Frontal cortex (tissue), 4 donors: ENCODE data around the gene TRMT2A. TPM values are rescaled to one million over a fixed set of nuclear protein-coding genes. Genes with fewer than 3 reads are reported as not detected.
"Not testable (repeated sequence)": the region's sequence is repeated elsewhere in the genome, so short reads cannot be mapped to it uniquely, and the experiment has no call there.

Experiments
- DNase-seq, 2 donors: peaks; one replicate each; pipeline ENCODE4 v3.0.0; 2012; ENCODE audit warnings: low spot score in 2 of 2
- FAIRE-seq: peaks from 2 replicates; lab custom pipeline; 2012; peaks lifted over from hg19 to GRCh38; lab: Jason Lieb, UNC
- small RNA-seq: library from RNA; depleted of rRNA; stranded (forward); fragments of <200 nt; gene quantifications from one replicate; pipeline ENCODE3, GENCODE V24; 2014
- total RNA-seq: library from RNA; depleted of rRNA; stranded (reverse); fragments of >200 nt; gene quantifications from one replicate; pipeline ENCODE4 v1.2.3, GENCODE V29; 2014
- donor health status: control.
- donor health status: control.
- donor health status: control.

The TRMT2A gene
- total RNA-seq, 1 donor from 2014 or later = 28.9 TPM

DNA sequence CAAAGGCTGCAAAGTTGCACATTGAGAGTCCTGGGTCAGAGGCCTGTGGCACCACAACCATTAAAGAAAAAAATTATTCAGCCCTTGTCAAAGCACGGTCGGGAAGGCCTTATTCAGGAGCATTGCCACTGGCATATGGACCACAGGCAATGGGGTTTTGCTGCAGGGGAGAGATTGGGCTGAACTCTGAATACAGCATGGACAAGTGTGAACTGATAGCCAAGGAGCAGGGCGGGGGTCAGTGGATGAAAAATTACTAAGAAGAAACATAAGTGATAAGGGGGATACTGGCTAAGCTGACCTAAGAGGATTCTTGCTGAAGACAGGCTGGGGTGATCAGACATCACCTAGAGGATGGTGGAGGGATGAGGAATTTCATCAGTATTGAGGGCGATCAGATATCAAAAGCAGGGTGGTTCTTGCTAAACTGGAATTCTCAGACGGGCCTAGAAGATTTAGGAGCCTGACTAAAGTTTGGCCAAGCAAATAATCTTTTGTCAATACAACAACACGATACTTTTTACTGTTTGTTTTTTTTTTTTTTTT lies 40.3 kb downstream of the TRMT2A start:
- no peak for FAIRE-seq
- DNase-seq = no peak

DNA sequence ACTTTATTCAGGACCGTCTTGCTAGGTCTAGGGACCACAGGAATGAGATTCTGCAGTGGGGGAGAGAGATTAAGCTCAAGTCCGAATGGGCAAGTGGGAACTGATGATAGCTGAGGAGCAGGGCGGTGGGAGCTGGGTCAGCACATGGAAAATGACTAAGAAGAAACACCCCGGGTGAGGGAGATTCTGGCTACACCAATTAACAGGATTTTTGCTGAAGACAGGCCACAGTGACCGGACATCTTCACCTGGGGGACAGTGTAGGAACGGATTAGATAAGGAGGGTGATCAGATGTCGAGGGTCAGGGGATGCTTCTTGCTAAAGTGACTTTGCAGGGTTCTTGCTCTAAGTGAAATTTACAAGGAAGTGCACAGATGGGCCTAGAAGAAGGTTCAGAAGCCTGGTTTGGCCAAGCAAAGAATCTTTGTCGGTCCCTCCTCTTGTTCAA lies 45.5 kb downstream of the TRMT2A start:
- no peak for FAIRE-seq
- no peak for DNase-seq

DNA sequence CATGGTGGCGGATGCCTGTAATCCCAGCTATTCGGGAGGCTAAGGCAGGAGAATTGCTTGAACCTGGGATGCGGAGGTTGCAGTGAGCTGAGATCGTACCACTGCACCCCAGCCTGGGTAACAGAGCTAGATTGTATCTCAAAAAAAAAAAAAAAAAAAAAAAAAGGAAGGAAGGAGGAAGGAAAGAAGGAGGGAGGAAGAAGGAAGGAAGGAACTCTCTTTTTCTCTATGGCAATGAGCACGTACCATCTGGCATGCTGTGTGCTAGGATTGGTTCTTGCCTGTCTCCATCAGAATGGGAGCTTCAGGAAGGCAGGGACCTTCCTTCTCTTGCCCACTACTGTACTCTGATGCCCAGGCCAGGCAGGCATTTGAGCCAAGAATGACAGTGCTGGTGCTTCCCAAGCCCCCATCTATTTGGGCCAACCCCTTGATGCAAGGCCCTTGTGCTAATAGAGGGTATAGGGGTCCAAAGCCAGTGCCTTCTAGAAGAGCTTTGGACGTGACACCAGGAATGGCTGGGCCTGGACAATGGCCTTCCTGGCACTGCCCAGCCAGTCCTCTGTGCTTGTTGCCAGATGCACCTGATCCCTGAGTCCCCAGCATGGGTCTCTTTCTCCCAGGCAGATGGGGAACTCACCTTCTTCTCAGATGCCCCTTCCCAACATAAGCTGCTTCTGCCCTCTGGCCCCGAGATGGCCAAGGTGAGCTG lies 47.5 kb downstream of the TRMT2A start:
- FAIRE-seq (no peak), DNase-seq (no peak)

DNA sequence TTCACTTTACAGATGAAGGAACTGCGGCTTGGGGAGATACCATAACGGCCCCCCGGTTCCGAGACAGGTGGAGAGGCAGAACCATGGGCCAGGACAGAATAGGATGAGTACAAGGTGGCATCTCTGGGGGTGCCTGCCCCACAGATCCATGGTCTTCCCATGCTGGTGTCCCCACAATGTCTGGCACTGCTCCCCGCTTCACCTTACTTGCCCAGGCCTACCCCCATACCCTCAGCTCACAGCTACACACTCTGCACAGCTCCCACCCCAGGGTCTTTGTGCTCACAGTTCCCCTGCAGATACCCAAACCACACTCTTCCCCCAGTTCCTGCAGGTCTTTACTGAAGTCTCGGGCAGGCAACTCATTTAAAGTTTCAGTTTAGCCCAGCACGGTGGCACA lies 48.4 kb downstream of the TRMT2A start:
- DNase-seq (no peak), FAIRE-seq (no peak)

DNA sequence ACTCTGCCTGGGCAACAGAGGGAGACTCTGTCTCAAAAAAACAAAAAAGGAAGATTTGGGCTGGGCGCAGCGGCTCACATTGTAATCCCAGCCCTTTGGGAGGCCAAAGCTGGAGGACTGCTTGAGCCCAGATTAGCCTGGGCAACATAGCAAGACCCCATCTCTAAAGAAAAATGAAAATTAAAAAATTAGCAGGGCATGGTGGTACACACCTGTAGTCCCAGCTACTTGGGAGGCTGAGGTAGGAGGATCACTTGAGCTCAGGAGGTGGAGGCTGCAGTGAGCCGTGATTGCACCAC lies 49.7 kb downstream of the TRMT2A start:
- not testable (repeated sequence) for FAIRE-seq, DNase-seq

DNA sequence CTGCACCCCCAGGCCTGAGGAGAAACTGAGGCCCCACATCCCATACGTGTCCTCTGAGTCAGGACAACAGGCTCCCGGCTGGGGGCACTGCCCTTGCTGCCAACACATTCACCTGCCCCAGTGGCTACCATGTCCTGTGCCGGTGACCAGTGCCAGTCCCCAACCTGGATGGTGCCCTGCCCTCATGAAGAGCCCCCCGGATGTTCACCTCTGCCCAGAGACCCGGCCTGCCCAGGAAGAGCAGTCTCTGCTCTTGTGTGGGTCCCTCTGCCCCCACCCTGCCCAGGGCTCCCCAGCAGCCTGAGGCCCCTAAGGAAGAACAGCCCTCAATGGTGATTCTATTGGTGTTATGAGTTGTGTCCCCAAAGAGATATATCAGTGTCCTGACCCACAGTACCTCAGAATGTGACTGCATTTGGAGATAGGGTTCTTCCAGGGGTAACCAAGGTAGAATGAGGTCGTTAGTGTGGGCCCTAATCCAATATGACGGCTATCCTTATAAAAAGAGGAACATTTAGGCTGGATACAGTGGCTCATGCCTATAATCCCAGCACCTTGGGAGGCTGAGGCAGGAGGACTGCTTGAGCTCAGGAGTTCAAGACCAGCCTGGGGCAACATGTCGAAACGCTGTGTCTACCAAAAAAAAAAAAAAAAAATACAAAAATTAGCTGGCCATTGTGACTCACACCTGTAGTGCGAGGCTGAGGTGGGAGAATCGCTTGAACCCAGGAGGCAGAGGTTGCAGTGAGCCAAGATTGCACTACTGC lies 50.2 kb downstream of the TRMT2A start:
- FAIRE-seq (no peak), DNase-seq (no peak)

DNA sequence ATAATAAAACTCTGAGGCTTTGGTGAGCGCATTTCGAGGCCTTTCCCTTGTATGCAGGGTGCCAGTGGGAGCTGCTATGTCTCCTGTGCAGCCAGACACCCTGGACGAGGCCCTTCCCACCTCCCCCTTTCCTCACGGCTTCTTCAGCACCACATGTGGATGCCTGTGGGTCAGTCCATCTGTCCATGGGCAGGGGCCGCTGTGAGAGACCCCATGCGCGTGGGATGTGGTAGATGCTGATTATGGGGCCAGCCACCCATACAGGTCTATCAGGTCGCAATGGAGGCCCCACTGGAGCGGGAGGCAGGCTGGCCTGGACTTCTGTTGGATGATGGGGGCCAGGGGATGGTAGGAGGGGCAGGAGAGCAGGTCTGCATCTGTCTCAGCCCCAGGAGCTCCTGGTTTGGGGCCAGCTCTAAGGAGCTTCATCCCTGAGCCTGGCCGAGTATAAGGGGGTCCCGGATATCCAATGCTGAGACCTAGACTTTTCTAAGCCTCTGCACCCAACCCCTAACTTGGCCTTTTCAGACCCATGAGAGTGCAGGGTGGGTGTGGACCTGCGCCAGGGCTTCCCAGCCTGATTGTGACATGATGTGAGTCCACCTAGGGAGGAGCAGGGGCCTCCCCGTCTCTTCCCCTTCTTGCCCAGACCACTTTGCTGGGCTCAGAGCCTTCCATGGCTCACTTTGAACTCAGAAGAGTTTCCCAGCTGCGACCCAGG lies 51.0 kb downstream of the TRMT2A start:
- no peak for DNase-seq
- FAIRE-seq = no peak

DNA sequence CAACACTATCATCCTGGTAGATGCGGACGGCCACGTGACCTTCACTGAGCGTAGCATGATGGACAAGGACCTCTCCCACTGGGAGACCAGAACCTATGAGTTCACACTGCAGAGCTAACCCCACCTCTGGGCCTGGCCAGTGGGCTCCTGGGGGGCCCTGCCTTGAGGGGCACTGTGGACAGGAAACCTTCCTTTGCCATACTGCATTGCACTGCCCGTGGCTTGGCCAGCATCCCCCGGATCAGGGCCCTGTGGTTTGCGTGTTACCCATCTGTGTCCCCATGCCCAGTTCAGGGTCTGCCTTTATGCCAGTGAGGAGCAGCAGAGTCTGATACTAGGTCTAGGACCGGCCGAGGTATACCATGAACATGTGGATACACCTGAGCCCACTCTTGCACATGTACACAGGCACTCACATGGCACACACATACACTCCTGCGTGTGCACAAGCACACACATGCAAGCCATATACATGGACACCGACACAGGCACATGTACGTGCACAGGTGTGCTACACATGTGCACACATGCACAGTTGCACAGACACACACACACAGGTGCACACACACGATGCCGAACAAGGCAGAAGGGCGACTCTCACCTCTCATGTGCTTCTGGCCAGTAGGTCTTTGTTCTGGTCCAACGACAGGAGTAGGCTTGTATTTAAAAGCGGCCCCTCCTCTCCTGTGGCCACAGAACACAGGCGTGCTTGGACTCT lies 52.3 kb downstream of the TRMT2A start:
- FAIRE-seq = no peak
- DNase-seq = no peak

DNA sequence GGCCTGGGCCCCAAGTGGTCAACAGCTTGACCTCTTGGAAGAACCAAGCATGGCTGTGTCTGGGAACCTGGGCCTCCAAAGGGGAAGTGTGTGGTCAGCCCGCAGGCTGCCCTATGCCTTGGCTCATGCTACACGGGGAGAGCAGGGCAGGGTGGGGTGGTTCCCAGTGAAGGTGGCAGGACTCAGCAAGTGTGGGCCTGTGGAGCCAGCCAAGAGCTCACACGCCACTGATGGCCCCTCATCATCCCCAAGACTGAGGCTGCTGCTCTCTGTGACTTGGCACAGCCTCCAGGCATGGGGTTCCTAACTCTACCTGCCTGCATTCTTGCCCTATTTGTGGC lies 52.9 kb downstream of the TRMT2A start:
- no peak for FAIRE-seq
- DNase-seq = no peak

DNA sequence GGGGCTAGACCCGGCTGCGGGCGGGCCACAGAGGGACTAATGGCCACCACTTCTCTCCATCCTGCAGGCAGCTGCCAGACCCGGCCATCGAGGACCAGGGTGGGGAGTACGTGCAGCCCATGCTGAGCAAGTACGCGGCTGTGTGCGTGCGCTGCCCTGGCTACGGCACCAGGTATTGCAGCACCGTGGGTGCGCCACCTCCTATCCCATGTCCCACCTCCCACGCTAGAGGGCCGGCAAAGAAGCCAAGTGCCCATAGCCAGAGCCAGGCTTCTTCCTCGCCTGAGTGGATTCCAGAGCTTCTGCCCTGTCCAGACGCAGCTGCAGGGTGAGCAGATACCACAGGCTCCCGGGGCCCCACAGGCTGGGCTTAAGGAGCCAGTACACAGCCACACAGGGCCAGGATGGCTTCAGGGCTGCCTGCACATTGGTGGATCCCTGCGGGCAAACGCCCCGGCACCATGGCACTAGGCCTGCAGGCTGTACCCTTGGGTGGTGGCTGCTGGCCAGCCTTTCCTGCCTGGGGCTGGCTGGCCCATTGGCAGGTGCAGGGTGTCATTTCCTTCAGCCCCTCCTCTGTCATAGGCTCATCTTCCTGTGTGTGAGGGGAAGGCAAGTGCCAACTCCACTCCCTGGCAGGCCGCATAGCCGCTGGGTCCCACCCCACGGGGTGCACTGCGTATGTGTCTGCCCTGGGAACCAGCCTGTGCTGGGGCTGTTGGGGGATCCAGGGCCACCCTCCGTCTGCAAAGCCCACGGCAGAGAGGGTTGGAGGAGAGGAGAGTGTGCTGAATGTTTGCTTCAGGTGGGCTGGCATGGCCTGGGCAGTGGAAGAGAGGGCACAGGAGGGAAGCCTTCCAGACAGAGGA lies 53.5 kb downstream of the TRMT2A start:
- DNase-seq = no peak
- no peak for FAIRE-seq

DNA sequence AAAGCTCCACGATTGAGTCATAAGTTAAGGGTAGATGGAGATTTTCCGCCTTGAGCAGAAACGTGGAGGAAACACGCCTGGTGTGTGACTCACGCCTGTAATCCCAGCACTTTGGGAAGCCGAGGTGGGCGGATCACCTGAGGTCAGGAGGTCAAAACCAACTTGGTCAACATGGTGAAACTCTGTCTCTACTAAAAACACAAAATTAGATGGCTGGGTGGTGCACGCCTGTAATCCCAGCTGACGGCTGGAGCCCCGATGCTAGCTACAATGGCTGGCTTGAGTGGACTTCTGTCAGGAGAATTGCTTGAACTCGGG lies 54.3 kb downstream of the TRMT2A start:
- DNase-seq (no peak), FAIRE-seq (no peak)

DNA sequence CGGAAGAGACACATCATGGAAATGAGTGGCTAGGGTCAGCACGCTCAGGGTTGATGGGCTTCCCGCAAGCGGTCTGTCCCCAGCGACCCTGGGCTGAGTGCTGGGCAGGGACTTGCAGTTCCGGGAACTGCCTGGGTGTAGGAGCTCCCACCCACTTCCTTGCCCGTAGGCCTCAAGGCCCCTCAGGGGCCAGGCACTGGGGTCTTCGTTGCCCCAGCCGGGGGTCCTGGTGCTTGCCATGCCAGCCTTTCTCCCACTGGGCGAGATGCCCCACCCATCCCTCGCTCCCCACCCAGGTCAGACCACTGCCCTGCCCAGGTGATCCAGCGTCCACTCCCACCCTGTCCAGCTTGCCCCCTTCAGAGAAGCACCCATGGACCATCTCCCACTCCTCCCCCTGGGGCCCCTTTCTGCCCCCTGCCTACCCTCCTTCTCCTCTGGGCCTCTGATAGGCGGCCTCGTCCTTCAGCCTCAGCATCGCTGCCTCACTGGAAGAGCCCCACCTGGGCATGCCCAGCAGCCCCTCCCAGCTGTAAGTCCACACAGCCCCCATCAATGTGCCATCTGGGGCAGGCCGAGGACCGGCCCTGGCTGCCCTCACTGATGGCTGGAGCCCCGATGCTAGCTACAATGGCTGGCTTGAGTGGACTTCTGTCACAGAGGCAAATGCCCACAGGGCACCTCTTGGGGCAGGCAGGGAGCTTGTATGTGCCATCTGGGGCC lies 54.8 kb downstream of the TRMT2A start:
- no peak for FAIRE-seq

More for the DNA sequence above, 54.8 kb downstream of the TRMT2A start:
- no peak for DNase-seq

Small RNA genes within 50 kb of the gene (small RNA-seq; reads per million reads assigned to genes)
- gene MIR6816 (0.10 reads per million), gene RF00017 (not detected), gene RF00599 (not detected)

Other genes with a start within 250 kb of the TRMT2A start
- 26.5 TPM for gene COMT, start 175.5 kb downstream of the TRMT2A start, total RNA-seq
- 15.5 TPM for gene TXNRD2, start 175.4 kb downstream of the TRMT2A start, total RNA-seq
- gene ARVCF, start 100.4 kb downstream of the TRMT2A start, total RNA-seq = 52.6 TPM
- 8.2 TPM for gene TANGO2, start 96.1 kb downstream of the TRMT2A start, total RNA-seq
- 42.8 TPM for gene DGCR8, start 37.0 kb downstream of the TRMT2A start, total RNA-seq
- gene RANBP1, start 1.1 kb downstream of the TRMT2A start, total RNA-seq = 182 TPM
- 2.9 TPM for gene ZDHHC8, start 14.6 kb upstream of the TRMT2A start, total RNA-seq
- 0.82 TPM for gene CCDC188, start 33.8 kb upstream of the TRMT2A start, total RNA-seq
- gene RTN4R, start 151.1 kb upstream of the TRMT2A start, total RNA-seq = 10.2 TPM
- 26.5 TPM for gene DGCR6L, start 202.8 kb upstream of the TRMT2A start, total RNA-seq